ENCODE measurements around the gene EN2.

The EN2 gene

DNA sequence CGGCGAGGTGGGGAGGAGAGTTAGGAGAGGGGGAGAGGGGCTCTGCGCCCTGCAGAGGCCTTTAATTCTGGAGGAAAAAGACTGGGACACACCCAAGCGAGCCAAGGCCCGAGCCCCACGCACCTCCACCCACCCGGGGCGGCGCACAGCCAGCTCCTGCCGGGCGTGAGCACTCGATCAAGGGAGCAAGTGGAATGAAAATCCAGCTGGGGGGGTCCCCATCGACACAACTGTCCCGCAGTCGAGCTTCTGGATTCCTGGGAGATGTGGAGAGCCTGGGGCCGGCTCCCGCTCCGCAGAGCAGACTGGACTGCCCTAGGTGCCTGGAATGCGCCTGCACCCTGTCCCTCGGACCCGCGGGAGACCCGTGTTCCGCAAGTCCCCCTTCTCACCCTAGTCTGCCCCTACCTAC is 7.4 kb upstream of the EN2 start:
- in situ Hi-C loops (cut with MboI; ENCODE audit: low sequenced_read_pairs) = no loop called here

DNA sequence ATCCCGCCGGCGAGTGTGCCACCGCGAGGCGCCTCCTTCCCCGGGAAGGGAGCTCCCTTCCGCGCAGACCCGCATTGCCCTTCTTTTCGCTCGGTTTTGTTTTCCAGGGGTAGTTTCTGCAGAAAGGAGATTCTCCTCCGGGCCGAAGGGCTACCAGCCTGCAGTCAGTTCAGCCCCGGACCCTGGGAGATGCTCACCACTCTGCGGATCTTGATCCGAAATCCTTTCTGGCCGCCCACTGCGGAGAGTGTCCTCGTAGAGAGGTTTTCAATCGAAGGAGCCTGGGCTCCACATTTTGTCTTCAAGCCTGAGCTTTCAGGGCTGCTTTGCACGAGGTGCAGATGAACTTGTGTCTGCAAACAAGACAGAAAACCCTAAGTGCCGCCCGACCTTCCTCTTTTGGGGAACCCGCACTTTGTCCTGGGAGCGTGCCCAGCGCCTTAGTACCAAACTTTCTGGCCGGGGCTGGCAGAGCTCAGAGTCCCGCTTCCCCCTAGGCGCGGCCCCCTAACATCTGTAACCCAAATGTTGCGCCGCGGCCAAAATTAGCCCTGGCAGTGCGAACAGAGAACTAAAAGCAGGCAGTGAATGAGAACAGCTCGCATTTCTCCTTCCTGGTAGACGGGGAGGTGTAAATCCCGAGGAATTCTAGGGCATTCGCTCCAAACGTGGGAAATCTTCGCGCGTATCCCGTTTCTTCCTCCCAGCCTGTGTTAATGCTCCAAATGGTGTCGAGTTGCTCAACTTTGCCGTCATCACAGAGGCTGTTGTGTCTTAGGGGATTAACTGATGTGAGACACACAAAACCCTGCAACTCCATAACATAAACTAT is 6.7 kb upstream of the EN2 start:
- in situ Hi-C loops (cut with MboI; ENCODE audit: low sequenced_read_pairs) = no loop called here

DNA sequence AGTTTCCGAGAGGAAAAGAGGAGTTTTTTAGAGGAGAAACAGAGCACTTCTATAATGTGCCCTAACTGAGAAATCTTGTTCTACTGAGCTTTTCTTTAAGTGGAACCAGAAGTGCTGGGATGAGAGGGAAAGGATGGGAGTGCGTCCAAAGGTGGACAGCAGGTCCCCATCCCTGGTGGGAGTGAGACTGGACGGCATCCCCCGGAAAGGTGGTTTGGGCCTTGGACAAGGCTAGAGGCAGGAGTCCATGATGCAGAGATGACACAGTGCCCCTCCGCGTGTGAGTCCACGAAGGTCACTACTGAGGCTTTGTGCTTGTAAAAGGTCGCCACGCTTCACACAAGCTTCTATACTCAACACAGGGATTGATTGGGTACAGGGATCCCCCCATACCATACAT is 6.1 kb upstream of the EN2 start:
- in situ Hi-C loops (cut with MboI; ENCODE audit: low sequenced_read_pairs) = no loop called here

DNA sequence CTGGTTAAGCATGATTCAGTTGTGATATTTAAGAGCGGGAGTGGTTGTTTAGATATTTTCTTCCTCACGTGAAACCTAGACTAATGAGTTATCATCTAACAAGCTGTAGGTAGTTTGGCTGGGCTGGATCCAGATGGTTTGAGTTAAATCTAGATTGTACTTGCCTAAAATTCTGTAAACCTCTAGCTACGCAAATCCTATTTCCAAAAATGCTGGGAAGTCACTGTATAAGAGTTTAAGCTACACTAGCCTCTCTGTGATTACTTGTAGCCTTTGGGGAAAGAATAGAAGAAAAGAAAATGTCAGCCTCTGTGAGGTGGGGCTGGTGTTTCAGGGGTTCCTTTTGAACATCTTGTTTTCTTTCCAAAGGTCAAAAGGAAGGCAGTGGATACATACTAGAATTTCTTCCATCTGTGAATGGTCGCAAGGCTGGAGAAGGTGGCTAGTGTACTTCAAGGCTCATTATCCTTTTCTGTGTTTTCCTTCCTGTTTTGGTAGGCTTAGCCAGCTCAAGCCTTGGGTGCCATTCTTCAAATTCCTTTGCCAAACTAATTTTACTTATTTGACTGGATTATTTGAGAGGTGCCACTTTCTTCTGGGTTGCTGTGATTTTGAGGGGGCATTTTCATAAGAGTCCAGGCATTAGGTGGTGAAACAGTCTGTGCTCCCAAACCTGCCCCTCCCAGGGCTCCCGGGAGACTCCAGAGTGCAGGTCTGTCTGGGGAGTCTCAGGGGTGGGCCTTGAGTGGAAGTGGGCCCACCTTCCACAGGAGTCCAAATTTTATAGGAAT is 5.2 kb upstream of the EN2 start:
- in situ Hi-C loops (cut with MboI; ENCODE audit: low sequenced_read_pairs) = no loop called here

GRCh38 chr7:155453296-155454182 is 4.4 kb upstream of the EN2 start:
- in situ Hi-C loops (cut with MboI; ENCODE audit: low sequenced_read_pairs) = no loop called here

DNA sequence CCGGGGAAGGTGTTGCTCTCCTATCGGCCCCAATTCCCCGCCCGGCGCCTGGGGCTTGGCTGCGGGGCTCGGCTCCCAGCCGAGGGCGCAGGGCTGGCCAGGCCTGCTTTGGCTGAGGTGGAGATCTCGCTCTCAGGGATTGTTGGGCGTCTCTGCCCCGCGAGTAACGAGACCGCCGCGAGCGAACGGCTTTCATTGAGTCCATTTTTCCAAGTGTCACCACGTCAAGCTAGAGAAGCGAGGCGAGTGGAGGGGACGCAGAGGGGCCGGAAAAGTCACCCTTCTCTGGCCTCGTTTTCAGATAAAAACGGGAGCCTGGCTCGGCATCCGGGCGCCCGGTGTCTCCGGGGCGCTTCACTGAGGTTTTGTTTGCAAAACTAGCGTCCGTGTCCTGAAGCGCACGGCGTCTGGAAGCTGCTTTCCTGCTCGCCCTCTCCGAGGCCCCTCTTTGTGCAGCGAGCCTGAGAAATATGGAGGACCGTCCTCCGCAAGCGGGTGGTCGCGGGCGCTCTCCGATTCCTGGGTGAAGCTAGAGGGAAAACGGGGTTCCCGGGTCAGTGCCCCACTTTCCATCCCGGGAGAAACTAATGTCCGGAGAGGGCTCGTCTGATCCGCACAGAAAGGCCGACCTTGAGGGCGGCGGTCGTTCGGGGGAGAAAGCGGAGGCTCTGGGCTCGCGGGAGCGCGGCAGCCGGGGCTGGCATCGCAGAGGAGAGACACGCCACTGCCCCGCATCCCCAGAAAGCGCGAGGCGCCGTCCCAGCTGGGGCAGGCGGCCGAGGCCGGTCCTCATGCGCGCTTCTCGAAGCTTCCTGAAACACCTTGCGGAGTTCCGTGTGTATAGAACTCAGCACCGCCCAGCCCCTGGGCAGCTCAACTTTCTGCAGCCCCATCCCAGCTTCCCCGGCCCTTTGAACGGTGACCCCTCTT is 3.5 kb upstream of the EN2 start:
- in situ Hi-C loops (cut with MboI; ENCODE audit: low sequenced_read_pairs) = no loop called here

DNA sequence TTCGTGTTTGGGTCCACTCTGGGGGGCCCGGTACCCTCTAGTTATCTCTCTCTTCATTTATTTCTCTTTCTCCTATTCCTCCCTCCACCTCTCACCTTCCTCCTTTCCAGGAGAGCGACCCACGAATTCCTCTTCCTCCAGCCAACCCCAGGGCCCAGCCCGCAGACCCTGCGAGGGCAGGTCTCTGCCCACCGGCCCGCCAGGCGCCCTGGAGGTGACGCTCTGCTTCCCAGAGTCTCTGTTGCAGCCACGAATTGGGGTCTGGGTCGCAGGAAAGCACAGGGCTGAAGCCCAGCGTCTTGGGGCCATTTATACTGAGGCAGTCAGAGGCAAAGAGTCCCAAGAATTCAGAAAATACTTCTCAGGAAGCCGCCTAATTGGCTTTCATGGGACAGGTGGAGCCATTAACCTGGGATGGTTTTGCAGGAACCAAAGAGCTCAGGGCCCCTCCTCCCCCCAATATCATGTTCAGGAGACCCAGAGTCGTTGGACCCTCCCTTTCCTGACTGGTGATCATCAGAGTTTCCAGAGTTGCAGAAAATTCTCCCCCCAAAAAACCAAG is 2.7 kb upstream of the EN2 start:
- in situ Hi-C loops (cut with MboI; ENCODE audit: low sequenced_read_pairs) = no loop called here

- in situ Hi-C loops (cut with MboI; ENCODE audit: low sequenced_read_pairs) = no loop called here
Observed at GRCh38 chr7:155455776-155456737, 1.9 kb upstream of the EN2 start.

DNA sequence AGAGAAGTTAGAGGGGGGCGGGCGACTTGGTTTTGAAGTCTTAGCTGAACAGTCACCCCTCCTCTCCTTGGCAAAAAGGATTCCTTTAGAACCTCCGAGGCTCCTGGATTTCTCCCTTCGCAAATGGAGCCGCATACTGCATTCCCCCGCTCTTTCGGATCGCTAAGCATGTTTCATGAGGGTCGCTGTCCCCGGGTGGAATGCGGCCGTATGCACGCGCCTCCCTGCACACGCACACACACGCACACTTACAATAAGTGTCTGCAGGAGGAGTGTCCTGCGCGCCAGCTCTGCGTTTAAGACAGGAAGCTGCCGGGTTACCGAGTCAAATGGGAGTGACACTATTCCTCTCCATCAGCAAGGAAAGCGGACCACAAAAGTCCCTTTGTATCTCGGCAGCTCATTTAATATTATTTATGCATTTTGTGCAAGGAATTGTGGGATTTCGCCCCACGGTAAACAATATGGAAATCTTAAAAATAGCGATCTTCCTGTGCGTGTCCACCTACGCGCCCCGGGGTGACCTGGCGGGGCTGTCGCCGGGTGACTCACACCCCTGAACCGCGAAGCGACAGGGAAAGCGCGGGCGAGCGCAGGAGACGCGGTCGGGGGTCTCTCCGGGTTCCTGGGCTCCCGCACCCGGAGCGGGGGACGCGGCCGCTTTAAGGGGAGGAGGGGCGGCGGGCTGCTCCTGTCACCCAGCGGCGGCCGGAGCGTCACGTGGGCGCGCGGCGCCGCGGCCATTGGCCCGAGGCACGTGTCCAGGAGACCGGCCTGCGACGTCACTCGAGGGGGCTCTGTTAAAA is 988 bp upstream of the EN2 start:
- in situ Hi-C loops (cut with MboI; ENCODE audit: low sequenced_read_pairs) = no loop called here

GRCh38 chr7:155457544-155458110 is 302 bp upstream of the EN2 start:
- in situ Hi-C loops (cut with MboI; ENCODE audit: low sequenced_read_pairs) = no loop called here

GRCh38 chr7:155458878-155459699 is 1.2 kb downstream of the EN2 start:
- in situ Hi-C loops (cut with MboI; ENCODE audit: low sequenced_read_pairs) = no loop called here

DNA sequence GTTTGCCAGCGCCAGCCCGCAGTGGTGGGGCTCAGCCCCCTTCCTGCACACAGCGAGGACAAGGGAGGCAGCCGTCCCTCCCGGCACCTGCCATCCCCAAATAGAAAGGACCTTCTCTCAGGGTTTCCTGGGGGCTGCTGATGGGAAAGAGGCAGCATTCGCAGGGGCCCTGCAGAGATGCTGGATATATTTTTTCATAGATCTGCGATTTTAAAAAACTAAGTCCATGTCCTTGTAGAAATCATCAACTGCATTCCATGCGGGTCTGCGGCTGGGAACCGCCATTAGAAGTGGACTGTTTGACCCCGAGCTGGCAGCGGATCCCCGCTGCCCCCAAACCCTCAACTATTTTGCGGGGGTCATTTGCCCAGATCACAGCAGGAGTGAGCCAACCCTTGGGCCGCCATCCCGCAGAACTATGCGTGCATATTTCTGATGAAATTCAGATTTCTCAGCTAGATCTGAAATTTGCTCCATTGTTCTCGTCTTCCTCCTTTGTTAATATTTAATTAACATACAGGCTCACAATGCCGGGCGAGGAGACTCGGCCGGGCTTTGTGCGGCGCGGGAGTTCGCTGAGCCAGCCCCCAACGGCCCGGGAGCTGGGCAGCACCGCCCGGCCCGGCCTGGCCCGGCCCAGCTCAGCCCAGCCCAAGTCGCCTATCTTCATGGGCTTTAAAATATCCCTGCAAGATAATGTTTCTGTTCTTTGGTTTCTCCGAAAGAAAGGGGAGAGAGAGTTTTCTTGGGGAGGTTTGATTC is 2.0 kb downstream of the EN2 start:
- in situ Hi-C loops (cut with MboI; ENCODE audit: low sequenced_read_pairs) = no loop called here

GRCh38 chr7:155460926-155461613 is 3.1 kb downstream of the EN2 start:
- in situ Hi-C loops (cut with MboI; ENCODE audit: low sequenced_read_pairs) = no loop called here

DNA sequence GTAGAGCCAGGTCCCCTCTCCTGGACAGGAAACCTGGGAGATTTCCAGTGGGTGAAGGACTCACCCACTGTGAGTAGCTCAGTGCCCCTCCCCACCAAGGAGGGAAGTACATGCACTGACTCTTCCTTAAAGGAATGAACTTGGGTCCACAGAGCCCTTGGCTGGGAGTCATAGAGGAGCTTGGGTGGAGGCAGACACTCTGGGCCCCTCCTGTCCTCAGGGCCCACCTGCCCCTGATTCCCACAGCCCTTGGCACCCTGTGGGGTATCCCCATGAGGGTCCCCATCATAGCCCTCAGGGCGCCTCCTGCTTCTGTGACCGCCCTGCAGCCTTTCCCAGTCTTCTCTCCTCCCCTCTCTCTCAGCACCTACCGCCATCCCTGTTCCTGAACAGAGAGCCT is 3.7 kb downstream of the EN2 start:
- in situ Hi-C loops (cut with MboI; ENCODE audit: low sequenced_read_pairs) = no loop called here

GRCh38 chr7:155462163-155462735 is 4.3 kb downstream of the EN2 start:
- in situ Hi-C loops (cut with MboI; ENCODE audit: low sequenced_read_pairs) = no loop called here

Data from HL-60/S4 (cell line).